ENCODE measurements around the gene DNAH3.
A peak's percentile ranks its signal among the peaks of the same experiment; 100 is the strongest.

DNAH3 gene

DNA sequence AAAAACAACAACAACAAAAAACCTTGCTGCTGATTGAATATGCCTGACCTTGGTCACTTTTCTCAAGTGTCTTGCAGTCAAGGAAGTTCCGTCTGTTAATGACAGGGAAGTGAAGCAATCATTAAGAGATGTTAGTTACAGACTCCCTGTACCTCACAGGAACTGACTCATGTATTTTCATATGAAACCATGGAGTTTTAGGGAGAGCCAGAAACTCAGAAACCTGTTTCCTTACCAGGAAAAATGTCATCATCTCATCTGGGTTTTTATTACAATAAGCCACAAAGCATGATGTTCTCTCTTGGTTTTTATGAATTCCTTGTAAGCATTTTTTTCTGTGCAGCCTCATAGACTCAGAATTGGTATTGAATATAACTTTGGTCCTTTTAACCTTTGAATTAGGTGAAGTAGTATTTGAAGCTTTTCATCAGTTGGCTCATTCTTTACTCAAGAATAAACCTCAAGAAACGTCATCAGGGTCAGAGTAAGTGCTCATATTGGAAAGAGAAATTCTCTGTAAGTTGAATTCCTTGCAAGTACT is 239.8 kb downstream of the DNAH3 start:
- H3K4me3 ChIP-seq (IDR thresholded peaks at IDR 0.05; ENCODE audit: insufficient read depth, low read depth, low read length) = no peak overlapping the region
- H3K27me3 ChIP-seq (ENCODE audit: insufficient read depth, low read depth) = no peaks in the 10 kb centered on the region
- H3K79me2 ChIP-seq (ENCODE audit: insufficient read depth, low read depth) = no peaks in the 10 kb centered on the region
- no peak overlapping the region for H3K27ac ChIP-seq
- H3K4me1 ChIP-seq (ENCODE audit: low read depth, poor library complexity, severe bottlenecking) = no peaks in the 10 kb centered on the region
- H3K4me2 ChIP-seq = no peak overlapping the region
- TF ChIP-seq, protein P1, sequence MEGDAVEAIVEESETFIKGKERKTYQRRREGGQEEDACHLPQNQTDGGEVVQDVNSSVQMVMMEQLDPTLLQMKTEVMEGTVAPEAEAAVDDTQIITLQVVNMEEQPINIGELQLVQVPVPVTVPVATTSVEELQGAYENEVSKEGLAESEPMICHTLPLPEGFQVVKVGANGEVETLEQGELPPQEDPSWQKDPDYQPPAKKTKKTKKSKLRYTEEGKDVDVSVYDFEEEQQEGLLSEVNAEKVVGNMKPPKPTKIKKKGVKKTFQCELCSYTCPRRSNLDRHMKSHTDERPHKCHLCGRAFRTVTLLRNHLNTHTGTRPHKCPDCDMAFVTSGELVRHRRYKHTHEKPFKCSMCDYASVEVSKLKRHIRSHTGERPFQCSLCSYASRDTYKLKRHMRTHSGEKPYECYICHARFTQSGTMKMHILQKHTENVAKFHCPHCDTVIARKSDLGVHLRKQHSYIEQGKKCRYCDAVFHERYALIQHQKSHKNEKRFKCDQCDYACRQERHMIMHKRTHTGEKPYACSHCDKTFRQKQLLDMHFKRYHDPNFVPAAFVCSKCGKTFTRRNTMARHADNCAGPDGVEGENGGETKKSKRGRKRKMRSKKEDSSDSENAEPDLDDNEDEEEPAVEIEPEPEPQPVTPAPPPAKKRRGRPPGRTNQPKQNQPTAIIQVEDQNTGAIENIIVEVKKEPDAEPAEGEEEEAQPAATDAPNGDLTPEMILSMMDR (conservative IDR thresholded peaks at IDR 0.05; ENCODE audit: low read depth, low read length) = no peak
- H4K20me1 ChIP-seq (ENCODE audit: insufficient read depth) = no peaks in the 10 kb centered on the region
- H3K36me3 ChIP-seq (ENCODE audit: insufficient read depth) = no peaks in the 10 kb centered on the region
- H3K9ac ChIP-seq = no peak overlapping the region
- H2AFZ ChIP-seq (ENCODE audit: low read depth) = no peak overlapping the region

DNA sequence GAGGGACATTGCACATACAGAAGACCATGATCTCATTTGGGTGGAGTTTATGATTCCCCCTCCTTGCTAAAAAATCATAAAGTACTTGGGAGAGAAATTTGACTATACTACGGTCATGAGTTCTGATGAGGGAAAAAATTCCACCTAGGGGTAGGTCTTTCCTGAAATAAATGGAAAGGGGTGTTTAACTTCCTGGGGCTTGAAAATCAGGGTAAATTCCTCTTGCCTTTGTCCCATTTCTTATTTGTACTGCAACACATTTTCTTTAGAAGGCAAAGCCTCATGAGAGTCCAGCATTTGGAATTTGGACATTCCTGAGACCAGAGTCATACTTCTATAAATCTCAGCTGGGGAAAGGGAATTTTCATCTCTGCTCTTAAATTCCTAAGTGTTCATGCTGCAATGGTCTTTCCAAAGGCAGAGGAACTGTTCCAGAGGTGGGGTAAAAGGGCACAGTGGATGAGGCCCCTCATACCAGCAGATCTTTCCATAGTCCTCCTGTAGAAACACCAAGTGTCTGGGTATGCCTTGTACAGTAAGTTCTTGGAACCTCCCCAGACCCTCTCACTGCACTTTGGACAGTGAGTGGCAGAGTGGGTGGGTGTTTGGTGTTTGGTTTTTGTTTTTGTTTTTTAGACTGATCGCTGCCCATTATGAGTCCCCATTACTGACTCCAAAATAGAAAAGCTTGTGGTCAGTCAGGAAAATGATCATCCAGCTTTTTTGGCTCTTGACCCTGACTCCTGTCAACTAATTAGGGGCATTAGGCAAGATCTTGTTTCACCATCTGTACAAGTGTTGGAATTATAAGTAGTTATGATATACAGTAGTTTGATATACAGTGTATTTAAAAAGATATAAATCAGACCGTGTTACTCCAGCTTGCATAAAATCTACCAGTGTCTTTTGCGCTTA is 244.0 kb downstream of the DNAH3 start:
- Histone ChIP-seq H2AFZ (ENCODE audit: low read depth) (no peak overlapping the region), H3K27ac (no peak overlapping the region), H4K20me1 (ENCODE audit: insufficient read depth) (no peaks in the 10 kb centered on the region), H3K36me3 (ENCODE audit: insufficient read depth) (no peaks in the 10 kb centered on the region), H3K4me1 (ENCODE audit: low read depth, poor library complexity, severe bottlenecking) (peaks cover 21% of the 10 kb centered on the region), H3K4me2 (no peak overlapping the region), H3K27me3 (ENCODE audit: insufficient read depth, low read depth) (no peaks in the 10 kb centered on the region), H3K79me2 (ENCODE audit: insufficient read depth, low read depth) (peaks cover 6% of the 10 kb centered on the region; the same call in 1 of the 2 replicates), H3K4me3 (IDR thresholded peaks at IDR 0.05; ENCODE audit: insufficient read depth, low read depth, low read length) (no peak overlapping the region), H3K9ac (no peak overlapping the region)
- TF ChIP-seq, protein P1 (conservative IDR thresholded peaks at IDR 0.05; ENCODE audit: low read depth, low read length) = no peak

DNA sequence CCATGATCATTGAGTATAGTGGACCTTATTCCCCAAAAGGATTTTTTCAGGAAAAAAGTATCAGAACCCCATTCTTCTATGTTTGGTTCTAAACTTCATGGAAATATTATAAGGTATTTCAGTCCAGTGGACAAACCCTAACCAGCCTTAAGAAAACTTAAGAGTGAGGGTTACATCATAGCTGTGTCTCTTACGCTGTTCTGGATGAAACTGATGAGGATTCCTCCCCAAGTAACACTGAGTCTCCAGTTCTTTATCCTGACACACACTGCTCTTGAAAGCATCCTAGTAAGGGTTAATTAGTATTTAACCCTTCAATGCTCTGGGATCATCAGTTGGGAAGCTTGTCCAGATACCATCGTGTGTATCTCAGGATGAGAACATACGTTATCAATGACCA is 245.1 kb downstream of the DNAH3 start:
- H3K27me3 ChIP-seq (ENCODE audit: insufficient read depth, low read depth) = no peaks in the 10 kb centered on the region
- no peak overlapping the region for H3K27ac ChIP-seq
- no peak overlapping the region for H3K9ac ChIP-seq
- H3K4me3 ChIP-seq (IDR thresholded peaks at IDR 0.05; ENCODE audit: insufficient read depth, low read depth, low read length) = no peak overlapping the region
- no peak overlapping the region for H2AFZ ChIP-seq (ENCODE audit: low read depth)
- TF ChIP-seq, protein P1 (conservative IDR thresholded peaks at IDR 0.05; ENCODE audit: low read depth, low read length) = no peak
- H3K36me3 ChIP-seq (ENCODE audit: insufficient read depth) = no peaks in the 10 kb centered on the region
- H3K4me2 ChIP-seq = no peak overlapping the region
- peaks cover 23% of the 10 kb centered on the region for H3K4me1 ChIP-seq (ENCODE audit: low read depth, poor library complexity, severe bottlenecking)
- H4K20me1 ChIP-seq (ENCODE audit: insufficient read depth) = no peaks in the 10 kb centered on the region
- H3K79me2 ChIP-seq (ENCODE audit: insufficient read depth, low read depth) = peaks cover 13% of the 10 kb centered on the region; the same call in 1 of the 2 replicates

DNA sequence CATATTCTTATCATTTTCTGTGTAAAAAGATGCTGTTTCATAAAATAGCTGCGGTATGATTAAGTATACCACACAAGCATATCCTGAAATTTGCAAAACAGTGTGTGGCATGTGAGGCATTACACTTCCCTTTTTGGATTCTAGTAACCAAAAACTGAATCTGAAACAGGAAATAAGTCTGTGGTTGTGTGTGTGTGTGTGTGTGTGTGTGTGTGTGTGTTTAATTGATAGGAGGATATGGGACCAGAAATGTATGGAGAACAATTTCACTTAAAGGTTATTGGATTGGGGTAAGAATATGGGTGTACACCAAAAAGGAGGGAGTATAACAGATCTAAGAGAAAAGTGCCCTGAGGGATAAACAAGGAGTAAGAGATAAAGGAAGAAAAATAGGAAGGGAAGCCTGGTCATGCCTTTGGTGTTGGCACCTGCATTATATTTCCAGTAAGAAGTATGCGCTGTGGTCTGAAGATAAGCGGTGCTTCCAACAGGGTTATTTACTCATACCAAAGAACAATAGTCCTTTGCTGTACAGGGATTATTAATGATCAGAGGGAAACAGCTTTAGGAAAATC is 246.1 kb downstream of the DNAH3 start:
- Histone ChIP-seq H3K9ac (no peak overlapping the region), H3K4me3 (IDR thresholded peaks at IDR 0.05; ENCODE audit: insufficient read depth, low read depth, low read length) (no peak overlapping the region), H3K36me3 (ENCODE audit: insufficient read depth) (no peaks in the 10 kb centered on the region), H3K4me2 (peak overlapping the region; percentile 10; the same call in 1 of the 2 replicates), H2AFZ (ENCODE audit: low read depth) (no peak overlapping the region), H3K4me1 (ENCODE audit: low read depth, poor library complexity, severe bottlenecking) (peaks cover 23% of the 10 kb centered on the region), H3K79me2 (ENCODE audit: insufficient read depth, low read depth) (peaks cover 13% of the 10 kb centered on the region; the same call in 1 of the 2 replicates), H3K27me3 (ENCODE audit: insufficient read depth, low read depth) (no peaks in the 10 kb centered on the region), H3K27ac (no peak overlapping the region), H4K20me1 (ENCODE audit: insufficient read depth) (no peaks in the 10 kb centered on the region)
- TF ChIP-seq, protein P1 (conservative IDR thresholded peaks at IDR 0.05; ENCODE audit: low read depth, low read length) = no peak
